SK-N-SH (cell line): ENCODE data around the gene PHF8. TPM values are rescaled to one million over a fixed set of nuclear protein-coding genes. Genes with fewer than 3 reads are reported as not detected.

Experiments
- CTCF ChIA-PET: fragments of 300-600, 350-600 bp; formaldehyde crosslinking; extraction: SDS; loops from one replicate; lab custom pipeline; 2021; lab: Yijun Ruan, JAX
- POLR2A ChIA-PET: fragments of 350-600 bp; sonication (Branson Sonifier 250); formaldehyde crosslinking; extraction: SDS; loops from one replicate; lab custom pipeline; 2020; ENCODE audit warnings: antibody characterized with exemption, inconsistent platforms; lab: Yijun Ruan, JAX
- DNase-seq: peaks from one replicate; pipeline ENCODE4 v3.0.0; 2012
- H2AFZ ChIP-seq: fragments of 200-600 bp; sonication (generic); 2 replicates; pipeline ENCODE4 v1.8.1; 2016; ENCODE audit warnings: antibody characterized with exemption, mild to moderate bottlenecking, low read depth
- H3F3A ChIP-seq: fragments of 200-600 bp; sonication (generic); replicated peaks from 2 replicates; pipeline ENCODE3; 2016; ENCODE audit warnings: antibody characterized with exemption, mild to moderate bottlenecking; ENCODE audit not compliant: insufficient read depth
- H3K27ac ChIP-seq, 2 experiments: fragments of 200-500 bp in 1 of 2; fragments of 200-600 bp in 1 of 2; sonication (Bioruptor generic) in 1 of 2; sonication (generic), shearing (Covaris generic) in 1 of 2; 2 replicates each; pipeline versions ENCODE4 v1.5.1 to v1.6.1; 2014 to 2016; ENCODE audit warnings: low read depth in 2 of 2, inconsistent platforms in 1 of 2, low read length in 1 of 2, mild to moderate bottlenecking in 1 of 2, mixed read lengths in 1 of 2
- H3K27me3 ChIP-seq: fragments of 200-600 bp; sonication (generic), shearing (Covaris generic); 2 replicates; pipeline ENCODE4 v1.6.1; 2016; ENCODE audit warnings: mixed run types; ENCODE audit not compliant: insufficient read depth
- H3K36me3 ChIP-seq, 2 experiments: fragments of 200-500 bp in 1 of 2; fragments of 200-600 bp in 1 of 2; sonication (Bioruptor generic) in 1 of 2; sonication (generic) in 1 of 2; replicated peaks in 1 of 2; 2 replicates each; pipeline versions ENCODE3 to v1.5.1; 2014 to 2016; ENCODE audit warnings: low read length in 1 of 2, mild to moderate bottlenecking in 1 of 2; ENCODE audit not compliant: insufficient read depth in 2 of 2, control insufficient read depth in 1 of 2
- H3K4me1 ChIP-seq, 2 experiments: fragments of 200-500 bp in 1 of 2; fragments of 200-600 bp in 1 of 2; sonication (Bioruptor generic) in 1 of 2; sonication (generic), shearing (Covaris generic) in 1 of 2; 2 replicates each; pipeline versions ENCODE4 v1.5.1 to v1.6.1; 2014 to 2016; ENCODE audit warnings: low read depth in 1 of 2, low read length in 1 of 2, mixed run types in 1 of 2; ENCODE audit not compliant: insufficient read depth in 2 of 2, control insufficient read depth in 1 of 2
- H3K4me2 ChIP-seq: fragments of 200-600 bp; sonication (generic), shearing (Covaris generic); 2 replicates; pipeline ENCODE4 v1.6.1; 2017; ENCODE audit warnings: mixed run types
- H3K4me3 ChIP-seq, 2 experiments: fragments of 200-500 bp in 1 of 2; fragments of 200-600 bp in 1 of 2; sonication (Bioruptor generic) in 1 of 2; sonication (generic), shearing (Covaris generic) in 1 of 2; 2 replicates each; pipeline versions ENCODE4 v1.5.1 to v1.8.1; 2014 to 2016; ENCODE audit warnings: low read depth in 2 of 2, inconsistent platforms in 1 of 2, low read length in 1 of 2, mild to moderate bottlenecking in 1 of 2, mixed read lengths in 1 of 2, moderate library complexity in 1 of 2
- H3K79me2 ChIP-seq: fragments of 200-600 bp; sonication (generic); 2 replicates; pipeline ENCODE4 v1.8.1; 2017; ENCODE audit warnings: mild to moderate bottlenecking; ENCODE audit not compliant: insufficient read depth
- H3K9ac ChIP-seq: fragments of 200-600 bp; sonication (generic); 2 replicates; pipeline ENCODE4 v1.6.1; 2017; ENCODE audit warnings: mixed run types
- H3K9me2 ChIP-seq: fragments of 200-600 bp; sonication (generic); 2 replicates; pipeline ENCODE4 v1.6.1; 2017; ENCODE audit warnings: mixed run types
- H3K9me3 ChIP-seq: fragments of 200-600 bp; sonication (generic); 2 replicates; pipeline ENCODE4 v1.6.1; 2017; ENCODE audit warnings: mixed run types, mild to moderate bottlenecking, moderate library complexity
- H4K20me1 ChIP-seq: fragments of 200-600 bp; sonication (generic); 2 replicates; pipeline ENCODE4 v1.6.1; 2017; ENCODE audit warnings: mild to moderate bottlenecking, mixed run types; ENCODE audit not compliant: insufficient read depth
- ELF1 ChIP-seq: IDR thresholded peaks from 2 replicates; pipeline ENCODE4 v1.4.0; 2012
- EP300 ChIP-seq, 2 experiments: IDR thresholded peaks; 2 replicates each; pipeline versions ENCODE4 v1.4.0 to v1.6.1; 2012; ENCODE audit warnings: borderline replicate concordance in 1 of 2, low read depth in 1 of 2, low read length in 1 of 2
- FOXM1 ChIP-seq: IDR thresholded peaks from 2 replicates; pipeline ENCODE4 v1.4.0; 2012; ENCODE audit warnings: low read depth, mild to moderate bottlenecking
- GATA2 ChIP-seq: sonication (generic); formaldehyde crosslinking; IDR thresholded peaks from 2 replicates; pipeline ENCODE4 v1.5.0; 2020; ENCODE audit warnings: mild to moderate bottlenecking, missing genetic modification reagents
- IRF3 ChIP-seq: fragments of 150-350 bp; IDR thresholded peaks from 2 replicates; pipeline ENCODE4 v1.6.1; 2016; ENCODE audit warnings: mild to moderate bottlenecking, low read depth, low read length
- MAX ChIP-seq: IDR thresholded peaks from 2 replicates; pipeline ENCODE4 v1.4.0; 2012; ENCODE audit warnings: low read depth
- MEF2A ChIP-seq: IDR thresholded peaks from 2 replicates; pipeline ENCODE4 v1.4.0; 2012; ENCODE audit warnings: low read depth, borderline replicate concordance
- MXI1 ChIP-seq: IDR thresholded peaks from 2 replicates; pipeline ENCODE4 v1.6.1; 2012; ENCODE audit warnings: mild to moderate bottlenecking, low read depth, low read length, improper control_type of control experiment
- NFIC ChIP-seq: IDR thresholded peaks from 2 replicates; pipeline ENCODE4 v1.4.0; 2012; ENCODE audit warnings: borderline replicate concordance
- NRF1 ChIP-seq: IDR thresholded peaks from 2 replicates; pipeline ENCODE4 v1.6.1; 2012; ENCODE audit warnings: low read depth, mild to moderate bottlenecking, low read length
- REST ChIP-seq: IDR thresholded peaks from 2 replicates; pipeline ENCODE4 v1.6.1; 2012; ENCODE audit warnings: mild to moderate bottlenecking, low read depth, low read length, moderate library complexity
- RFX5 ChIP-seq: IDR thresholded peaks from 2 replicates; pipeline ENCODE4 v1.6.1; 2012; ENCODE audit warnings: mild to moderate bottlenecking, improper control_type of control experiment, low read length
- SIN3A ChIP-seq: IDR thresholded peaks from 2 replicates; pipeline ENCODE4 v1.6.1; 2012; ENCODE audit warnings: low read depth, mild to moderate bottlenecking, low read length, moderate library complexity, borderline replicate concordance
- TCF12 ChIP-seq: IDR thresholded peaks from 2 replicates; pipeline ENCODE4 v1.4.0; 2012
- TEAD4 ChIP-seq: IDR thresholded peaks from 2 replicates; pipeline ENCODE4 v1.4.0; 2012; ENCODE audit warnings: mild to moderate bottlenecking, borderline replicate concordance; ENCODE audit not compliant: insufficient read depth
- YY1 ChIP-seq: IDR thresholded peaks from 2 replicates; pipeline ENCODE4 v1.4.0; 2012; ENCODE audit warnings: low read depth, mild to moderate bottlenecking
- WGBS: methylation state at CpG from one replicate; pipeline ENCODE4 v1.1.6; 2017; ENCODE audit warnings: low lambda C conversion rate; 5-methylcytosine and 5-hydroxymethylcytosine counted together
- polyA plus RNA-seq, 3 experiments: library from polyadenylated mRNA; depleted of rRNA; stranded (reverse); fragments of >200 nt; gene quantifications; 2 replicates each; pipeline ENCODE4 v1.2.3, GENCODE V29; 2012
- TF ChIP-seq, protein P1 (sequence below): fragments of 150-350 bp; IDR thresholded peaks from 2 replicates; pipeline ENCODE4 v1.6.1; 2017; ENCODE audit warnings: antibody characterized with exemption, low read length, low read depth, borderline replicate concordance

The PHF8 gene
- polyA plus RNA-seq, 1 of the 3 experiments (the other 2 are of a cell fraction) = 7.8 TPM

DNA sequence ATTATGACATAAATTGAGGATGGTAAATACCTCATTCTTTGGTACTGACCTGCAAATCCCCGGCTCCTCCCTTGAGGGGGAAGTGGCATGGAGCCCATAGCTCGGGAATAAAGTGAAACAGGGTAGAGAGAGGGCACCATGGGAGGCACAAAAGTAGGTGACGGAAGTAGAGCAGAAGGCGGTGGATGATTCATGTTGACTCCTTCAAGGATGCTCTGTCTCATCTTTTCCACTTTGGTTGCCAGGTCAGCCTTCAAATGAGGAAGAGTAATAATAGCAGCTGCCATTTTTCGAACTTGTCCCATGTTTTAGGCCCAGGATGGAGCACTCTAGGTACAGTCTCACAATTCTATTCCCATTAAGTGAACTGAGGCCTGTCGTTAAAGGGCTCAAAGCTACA, 41.4 kb upstream of the PHF8 start (continued):
- TF ChIP-seq NRF1 = no peak
- TF ChIP-seq GATA2 (CRISPR knock-in tag) = no peak
- no peak for TF ChIP-seq MAX
- no peak for TF ChIP-seq IRF3
- no peak for TF ChIP-seq SIN3A
- TF ChIP-seq, protein P1, sequence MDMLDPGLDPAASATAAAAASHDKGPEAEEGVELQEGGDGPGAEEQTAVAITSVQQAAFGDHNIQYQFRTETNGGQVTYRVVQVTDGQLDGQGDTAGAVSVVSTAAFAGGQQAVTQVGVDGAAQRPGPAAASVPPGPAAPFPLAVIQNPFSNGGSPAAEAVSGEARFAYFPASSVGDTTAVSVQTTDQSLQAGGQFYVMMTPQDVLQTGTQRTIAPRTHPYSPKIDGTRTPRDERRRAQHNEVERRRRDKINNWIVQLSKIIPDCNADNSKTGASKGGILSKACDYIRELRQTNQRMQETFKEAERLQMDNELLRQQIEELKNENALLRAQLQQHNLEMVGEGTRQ = no peak

DNA sequence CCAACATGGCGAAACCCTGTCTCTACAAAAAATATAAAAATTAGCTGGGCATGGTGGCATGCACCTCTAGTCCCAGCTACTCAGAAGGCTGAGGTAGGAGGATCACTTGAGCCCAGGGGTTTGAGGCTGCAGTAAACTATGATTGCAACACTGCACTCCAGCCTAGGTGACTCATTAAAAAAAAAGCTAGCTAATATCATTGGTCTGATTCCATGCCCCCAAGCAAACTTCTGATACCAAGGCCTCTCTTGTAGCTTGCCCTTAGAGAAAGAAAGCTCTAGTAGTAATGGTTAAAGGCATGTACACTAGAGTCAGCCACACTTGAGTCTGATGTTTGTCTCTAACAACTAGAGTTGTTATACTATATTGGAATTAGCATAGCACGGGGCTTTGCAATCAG, 32.6 kb upstream of the PHF8 start:
- Histone ChIP-seq H3K36me3 (peaks cover 0 to 2% of the 10 kb centered on the region in 2 experiments), H3K9ac (no peak overlapping the region), H3K9me2 (no peaks in the 10 kb centered on the region), H4K20me1 (no peaks in the 10 kb centered on the region), H3K9me3 (no peaks in the 10 kb centered on the region), H3F3A (no peaks in the 10 kb centered on the region), H3K79me2 (no peaks in the 10 kb centered on the region), H3K27ac (no peak overlapping the region), H2AFZ (no peak overlapping the region), H3K4me2 (no peak overlapping the region), H3K4me1 (no peaks in the 10 kb centered on the region), H3K4me3 (no peak overlapping the region), H3K27me3 (no peaks in the 10 kb centered on the region)
- TF ChIP-seq, protein P1 = no peak
- no peak for TF ChIP-seq YY1
- no peak for TF ChIP-seq RFX5
- TF ChIP-seq REST = no peak
- TF ChIP-seq FOXM1 = no peak
- TF ChIP-seq TEAD4 = no peak
- no peak for TF ChIP-seq ELF1
- TF ChIP-seq TCF12 = no peak
- no peak for TF ChIP-seq GATA2 (CRISPR knock-in tag)
- TF ChIP-seq MXI1 = no peak
- TF ChIP-seq MEF2A = no peak
- no peak for TF ChIP-seq MAX
- TF ChIP-seq EP300 (IDR thresholded peaks at IDR 0.05; ENCODE audit: borderline replicate concordance in 1 of 2, low read depth in 1 of 2, low read length in 1 of 2) = no peak
- TF ChIP-seq NFIC = no peak
- POLR2A ChIA-PET = no interaction called here
- no peak for DNase-seq
- WGBS = 46% methylated on average over 2 of the region's 2 CpGs
- CTCF ChIA-PET = interaction anchor here (0.6 kb wide), 1 partner anchor 22 kb away, joined by 3 read pairs; no protein-coding TSS in a partner anchor
